ENCODE results near the gene TNS1. TPM values are rescaled to one million over a fixed set of nuclear protein-coding genes. Genes with fewer than 3 reads are reported as not detected.

Gene TNS1
- total and polyA plus RNA-seq, 2 donors (not counting 1 experiment from before 2014, with no cell fraction given) = 0.10 to 0.86 TPM

DNA sequence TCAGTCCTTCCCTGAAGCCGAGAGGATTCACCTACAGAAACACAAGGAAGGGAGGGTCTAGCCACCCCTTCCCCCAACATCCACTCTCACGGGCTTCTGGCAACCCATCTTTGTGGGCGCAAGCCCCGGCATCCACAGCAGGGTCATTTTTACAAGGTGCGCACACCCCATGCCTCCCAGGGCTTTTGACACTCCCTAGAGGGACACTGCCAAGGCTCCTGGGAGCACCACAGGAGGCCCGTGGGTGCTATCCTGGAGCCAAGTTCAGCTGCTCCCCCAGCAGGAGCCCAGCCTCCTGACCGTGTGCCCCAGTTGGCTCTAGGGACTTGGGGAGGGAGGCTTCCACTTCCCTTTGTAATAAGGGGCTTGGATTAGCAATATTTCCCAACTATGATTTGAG is 251.6 kb downstream of the TNS1 start:
- Mint-ChIP-seq H3K27ac (no peak overlapping the region), H3K27me3 (peaks cover 23% of the 10 kb centered on the region), H3K4me1 (peaks cover under 1% of the 10 kb centered on the region), H3K4me3 (no peak overlapping the region), H3K9me3 (ENCODE audit: insufficient read depth) (no peaks in the 10 kb centered on the region)
- H3K27me3 ChIP-seq (replicated peaks in 1 of 4; ENCODE audit: control extremely low read depth in 1 of 4, control insufficient read depth in 3 of 4, insufficient read depth in 4 of 4, low read length in 3 of 4) = peaks cover 0 to 16% (median 4%) of the 10 kb centered on the region in 4 experiments
- no peak overlapping the region for H3K27ac ChIP-seq (ENCODE audit: low read length in 2 of 2)
- ATAC-seq (ENCODE audit: low read depth) = no peak
- H3K9ac ChIP-seq (ENCODE audit: low read length) = no peak overlapping the region
- no peak overlapping the region for H2AFZ ChIP-seq (ENCODE audit: insufficient read depth, low read depth, low read length, poor library complexity, severe bottlenecking)
- H3K4me3 ChIP-seq (ENCODE audit: control extremely low read depth in 1 of 5, extremely low read depth in 1 of 5, insufficient read depth in 1 of 5, low read depth in 2 of 5, low read length in 4 of 5) = no peak overlapping the region
- no peak for DNase-seq
- no peak overlapping the region for H3K4me2 ChIP-seq (replicated peaks; ENCODE audit: low read depth, low read length, poor library complexity, severe bottlenecking)
- TF ChIP-seq EZH2 (IDR thresholded peaks at IDR 0.05; ENCODE audit: borderline replicate concordance, insufficient read depth, low read depth, low read length, poor library complexity, severe bottlenecking) = no peak
- TF ChIP-seq, protein P1, sequence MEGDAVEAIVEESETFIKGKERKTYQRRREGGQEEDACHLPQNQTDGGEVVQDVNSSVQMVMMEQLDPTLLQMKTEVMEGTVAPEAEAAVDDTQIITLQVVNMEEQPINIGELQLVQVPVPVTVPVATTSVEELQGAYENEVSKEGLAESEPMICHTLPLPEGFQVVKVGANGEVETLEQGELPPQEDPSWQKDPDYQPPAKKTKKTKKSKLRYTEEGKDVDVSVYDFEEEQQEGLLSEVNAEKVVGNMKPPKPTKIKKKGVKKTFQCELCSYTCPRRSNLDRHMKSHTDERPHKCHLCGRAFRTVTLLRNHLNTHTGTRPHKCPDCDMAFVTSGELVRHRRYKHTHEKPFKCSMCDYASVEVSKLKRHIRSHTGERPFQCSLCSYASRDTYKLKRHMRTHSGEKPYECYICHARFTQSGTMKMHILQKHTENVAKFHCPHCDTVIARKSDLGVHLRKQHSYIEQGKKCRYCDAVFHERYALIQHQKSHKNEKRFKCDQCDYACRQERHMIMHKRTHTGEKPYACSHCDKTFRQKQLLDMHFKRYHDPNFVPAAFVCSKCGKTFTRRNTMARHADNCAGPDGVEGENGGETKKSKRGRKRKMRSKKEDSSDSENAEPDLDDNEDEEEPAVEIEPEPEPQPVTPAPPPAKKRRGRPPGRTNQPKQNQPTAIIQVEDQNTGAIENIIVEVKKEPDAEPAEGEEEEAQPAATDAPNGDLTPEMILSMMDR (IDR thresholded peaks at IDR 0.05) = no peak
- peaks cover 0 to under 1% of the 10 kb centered on the region in 2 donors for H3K4me1 ChIP-seq (ENCODE audit: control insufficient read depth in 2 of 2, insufficient read depth in 2 of 2, low read length in 2 of 2)
- intact Hi-C loops (cut with micrococcal nuclease) = no loop called here
- CTCF ChIA-PET = no interaction called here
- no peaks in the 10 kb centered on the region for H4K20me1 ChIP-seq (ENCODE audit: control insufficient read depth, insufficient read depth, low read length, poor library complexity, severe bottlenecking)
- POLR2A ChIA-PET = no interaction called here
- 86% methylated on average over 5 of the region's 7 CpGs for WGBS (ENCODE audit: insufficient coverage)
- no peaks in the 10 kb centered on the region for H3K36me3 ChIP-seq (replicated peaks in 1 of 2; ENCODE audit: control extremely low read depth in 1 of 2, control insufficient read depth in 1 of 2, extremely low read depth in 1 of 2, insufficient read depth in 2 of 2, low read length in 1 of 2)
- no peaks in the 10 kb centered on the region for H3K79me2 ChIP-seq (ENCODE audit: control insufficient read depth, insufficient read depth, low read length)
- H3K9me3 ChIP-seq (ENCODE audit: control extremely low read depth in 1 of 3, control insufficient read depth in 2 of 3, insufficient read depth in 1 of 3, low read length in 2 of 3) = no peaks in the 10 kb centered on the region

Small RNA genes within 50 kb of the gene (small RNA-seq; reads per million reads assigned to genes)
- gene MIR6809 (ENCODE audit: insufficient read length, low read depth, low replicate concordance) = not detected

Other genes starting within 250 kb of the TNS1 start
- gene RUFY4, start 66.3 kb upstream of the TNS1 start, total RNA-seq = not detected in 2 replicates
- gene RUFY4, start 66.3 kb upstream of the TNS1 start, polyA plus RNA-seq = 0.17 and 0.34 TPM in 2 replicates
- not detected in 2 replicates for gene CXCR2, start 123.0 kb upstream of the TNS1 start, total RNA-seq
- 0.03 and 0.06 TPM in 2 replicates for gene CXCR2, start 123.0 kb upstream of the TNS1 start, polyA plus RNA-seq
- gene CXCR1, start 164.0 kb upstream of the TNS1 start, total RNA-seq = 0.12 TPM in 1 of 2 replicates, not detected in the other
- 0.04 and 0.07 TPM in 2 replicates for gene CXCR1, start 164.0 kb upstream of the TNS1 start, polyA plus RNA-seq
- 343 and 352 TPM in 2 replicates for gene ARPC2, start 214.2 kb upstream of the TNS1 start, total RNA-seq
- 309 and 314 TPM in 2 replicates for gene ARPC2, start 214.2 kb upstream of the TNS1 start, polyA plus RNA-seq

Data from B cell (primary cell).